Uterus (tissue), 2 donors: ENCODE results near the gene GRIN2D.

Source experiments
- POLR2A ChIP-seq, 2 donors: fragments of 450-650 bp; IDR thresholded peaks; one replicate each; pipeline ENCODE4 v1.6.1; 2016; ENCODE audit warnings: antibody characterized with exemption in 2 of 2, mild to moderate bottlenecking in 1 of 2, moderate library complexity in 1 of 2
- TF ChIP-seq, protein P1 (sequence below), 4 experiments: fragments of 200-600 bp in 2 of 4; fragments of 450-650 bp in 2 of 4; sonication (generic) in 2 of 4; IDR thresholded peaks; one replicate each; pipeline ENCODE4 v1.5.1; 2016 to 2019; ENCODE audit warnings: antibody characterized with exemption in 4 of 4, mild to moderate bottlenecking in 2 of 4, moderate library complexity in 1 of 4

- TF ChIP-seq, protein P1, sequence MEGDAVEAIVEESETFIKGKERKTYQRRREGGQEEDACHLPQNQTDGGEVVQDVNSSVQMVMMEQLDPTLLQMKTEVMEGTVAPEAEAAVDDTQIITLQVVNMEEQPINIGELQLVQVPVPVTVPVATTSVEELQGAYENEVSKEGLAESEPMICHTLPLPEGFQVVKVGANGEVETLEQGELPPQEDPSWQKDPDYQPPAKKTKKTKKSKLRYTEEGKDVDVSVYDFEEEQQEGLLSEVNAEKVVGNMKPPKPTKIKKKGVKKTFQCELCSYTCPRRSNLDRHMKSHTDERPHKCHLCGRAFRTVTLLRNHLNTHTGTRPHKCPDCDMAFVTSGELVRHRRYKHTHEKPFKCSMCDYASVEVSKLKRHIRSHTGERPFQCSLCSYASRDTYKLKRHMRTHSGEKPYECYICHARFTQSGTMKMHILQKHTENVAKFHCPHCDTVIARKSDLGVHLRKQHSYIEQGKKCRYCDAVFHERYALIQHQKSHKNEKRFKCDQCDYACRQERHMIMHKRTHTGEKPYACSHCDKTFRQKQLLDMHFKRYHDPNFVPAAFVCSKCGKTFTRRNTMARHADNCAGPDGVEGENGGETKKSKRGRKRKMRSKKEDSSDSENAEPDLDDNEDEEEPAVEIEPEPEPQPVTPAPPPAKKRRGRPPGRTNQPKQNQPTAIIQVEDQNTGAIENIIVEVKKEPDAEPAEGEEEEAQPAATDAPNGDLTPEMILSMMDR (IDR thresholded peaks at IDR 0.05) = no peak
- no peak for TF ChIP-seq POLR2A (IDR thresholded peaks at IDR 0.05)
These were observed 28.1 kb downstream of the GRIN2D start for GRCh38 chr19:48421548-48421947.
